Islet precursor cell (in vitro differentiated cells): ENCODE data around the gene GDF15.
"Not testable (repeated sequence)": the region's sequence is repeated elsewhere in the genome, so short reads cannot be mapped to it uniquely, and the experiment has no call there.

Source experiments
- DNase-seq: peaks from one replicate; pipeline ENCODE4 v3.0.0-alpha.2; 2018

GDF15 gene

DNA sequence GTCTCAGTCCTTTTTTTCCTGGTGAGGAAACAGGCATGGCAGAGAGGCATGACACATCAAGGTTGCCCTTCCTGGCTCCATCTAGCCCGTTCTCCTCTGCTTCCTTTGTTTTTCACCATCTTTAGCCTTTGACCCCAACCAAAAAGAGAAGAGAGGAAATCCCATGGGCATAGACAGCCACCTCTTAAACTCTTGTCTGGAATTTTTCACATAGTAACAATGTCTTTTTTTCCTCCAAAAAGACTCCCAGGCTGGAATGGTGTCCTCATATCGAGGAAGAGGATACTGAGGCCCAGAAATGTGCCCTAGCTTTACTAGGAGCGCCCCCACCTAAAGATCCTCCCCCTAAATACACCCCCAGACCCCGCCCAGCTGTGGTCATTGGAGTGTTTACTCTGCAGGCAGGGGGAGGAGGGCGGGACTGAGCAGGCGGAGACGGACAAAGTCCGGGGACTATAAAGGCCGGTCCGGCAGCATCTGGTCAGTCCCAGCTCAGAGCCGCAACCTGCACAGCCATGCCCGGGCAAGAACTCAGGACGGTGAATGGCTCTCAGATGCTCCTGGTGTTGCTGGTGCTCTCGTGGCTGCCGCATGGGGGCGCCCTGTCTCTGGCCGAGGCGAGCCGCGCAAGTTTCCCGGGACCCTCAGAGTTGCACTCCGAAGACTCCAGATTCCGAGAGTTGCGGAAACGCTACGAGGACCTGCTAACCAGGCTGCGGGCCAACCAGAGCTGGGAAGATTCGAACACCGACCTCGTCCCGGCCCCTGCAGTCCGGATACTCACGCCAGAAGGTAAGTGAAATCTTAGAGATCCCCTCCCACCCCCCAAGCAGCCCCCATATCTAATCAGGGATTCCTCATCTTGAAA, at the start of gene GDF15:
Gene GDF15, plus strand, starts transcription at position 484 of the 868 bp plus-strand sequence. Its CDS starts 32 bp downstream, at position 516.
- peak; percentile 90 for DNase-seq

GRCh38 chr19:18338541-18338940, 47.4 kb upstream of the GDF15 start:
- DNase-seq: no peak

- peak; percentile 64 for DNase-seq
Measured at GRCh38 chr19:18339723-18340122, 46.2 kb upstream of the GDF15 start.

DNA sequence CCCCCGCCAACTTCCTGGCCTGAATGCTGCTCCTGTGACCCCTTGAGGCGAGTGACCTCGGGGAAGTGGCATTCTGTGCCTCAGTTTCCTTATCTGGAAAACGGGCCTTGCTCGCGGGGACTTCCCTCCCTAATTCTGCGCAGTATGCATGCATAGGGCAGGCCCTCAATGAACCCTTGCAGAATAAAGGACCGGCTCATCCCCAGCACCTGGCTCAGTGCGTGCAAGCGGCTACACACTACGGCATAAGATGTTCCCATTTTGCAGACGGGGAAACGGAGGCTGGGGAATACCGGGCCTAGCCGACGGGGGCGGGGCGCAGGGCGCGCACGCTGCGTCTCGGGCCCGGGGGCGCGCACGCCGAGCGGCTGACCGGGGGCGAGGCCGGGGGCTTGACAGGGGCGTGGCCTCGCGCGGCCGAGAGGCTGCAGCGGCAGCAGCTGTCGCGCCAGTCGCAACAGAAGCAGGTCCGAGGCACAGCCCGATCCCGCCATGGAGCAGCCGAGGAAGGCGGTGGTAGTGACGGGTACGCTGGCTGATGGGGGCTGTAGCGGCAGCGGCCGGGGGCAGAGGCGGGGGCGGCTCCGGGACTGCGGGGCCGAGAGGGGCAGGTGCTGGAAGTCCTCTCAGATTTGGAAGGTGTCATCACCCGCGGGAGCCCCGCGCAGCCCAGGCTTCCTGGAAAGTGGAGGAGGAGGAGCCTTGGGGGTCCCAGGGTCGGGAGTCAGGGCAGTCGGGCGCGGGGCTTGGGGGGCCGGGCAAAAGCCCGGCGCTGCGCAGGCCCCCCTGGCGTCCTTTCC, 45.6 kb upstream of the GDF15 start, which contains the start of gene PGPEP1:
Gene PGPEP1, plus strand, starts transcription at position 409 of the 800 bp plus-strand sequence. Its CDS starts 84 bp downstream, at position 493.
- DNase-seq: peak; percentile 78

- DNase-seq: no peak
Measured at GRCh38 chr19:18340990-18341868, 44.7 kb upstream of the GDF15 start.

DNA sequence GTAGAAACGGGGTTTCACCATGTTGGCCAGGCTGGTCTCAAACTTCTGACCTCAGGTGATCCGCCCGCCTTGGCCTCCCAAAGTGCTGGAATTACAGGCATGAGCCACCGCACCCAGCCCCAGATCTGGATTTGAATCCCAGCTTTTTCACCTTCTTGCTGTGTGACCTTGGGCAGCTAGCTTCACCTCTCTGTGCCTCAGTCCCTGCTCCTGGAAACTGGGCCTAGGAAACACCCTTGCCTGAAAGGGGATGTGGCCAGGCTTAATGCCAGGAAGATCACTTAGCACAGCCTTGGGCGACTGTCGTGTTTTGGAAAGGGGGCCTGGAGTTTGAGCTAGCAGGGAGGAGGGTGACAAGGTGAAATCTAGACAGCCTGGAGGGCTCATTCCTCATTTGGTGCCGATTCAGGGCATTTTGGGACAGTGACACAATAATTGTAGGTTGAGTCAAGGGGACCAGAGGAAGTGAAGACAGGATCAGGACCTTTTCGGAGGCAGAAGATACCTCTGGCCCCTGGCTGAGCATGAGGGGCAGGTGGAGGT, 43.8 kb upstream of the GDF15 start:
- DNase-seq: no peak

DNA sequence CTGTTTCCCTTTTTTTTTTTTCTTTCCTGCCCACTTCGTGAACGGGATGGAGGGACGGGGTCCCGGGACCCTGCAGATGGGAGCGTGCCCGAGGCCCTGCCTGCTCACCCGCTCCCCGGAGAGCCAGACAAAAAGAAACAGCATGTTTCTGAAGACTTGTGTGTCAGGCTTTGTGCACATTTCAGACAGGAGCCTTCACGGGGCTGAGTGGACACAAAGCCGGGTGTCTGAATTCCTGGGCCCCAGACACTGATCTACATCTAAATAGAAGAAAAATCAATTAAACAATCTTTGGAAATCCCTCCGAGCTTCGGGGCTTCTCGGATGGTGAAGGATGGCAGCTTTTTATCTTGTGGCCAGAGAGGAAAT, 41.4 kb upstream of the GDF15 start:
- DNase-seq: no peak

DNA sequence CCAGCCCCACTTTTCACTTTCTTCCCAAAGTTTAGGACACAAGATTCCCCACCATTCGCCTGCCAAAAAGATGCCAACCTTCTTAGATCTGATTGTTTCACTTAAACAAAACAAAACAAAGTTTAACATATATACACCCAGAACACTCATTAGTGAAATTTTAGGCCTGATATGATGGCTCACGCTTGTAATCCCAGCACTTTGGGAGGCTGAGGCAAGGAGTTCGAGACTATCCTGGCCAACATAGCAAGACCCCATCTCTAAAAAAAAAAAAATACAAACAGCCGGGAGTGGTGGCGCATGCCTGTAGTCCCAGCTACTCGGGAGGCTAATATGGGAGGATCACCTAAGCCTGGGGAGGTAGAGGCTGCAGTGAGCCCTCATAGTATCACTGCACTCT, 40.7 kb upstream of the GDF15 start:
- no peak for DNase-seq

GRCh38 chr19:18346091-18346490, 39.9 kb upstream of the GDF15 start:
- peak; percentile 69 for DNase-seq

GRCh38 chr19:18348171-18348570, 37.8 kb upstream of the GDF15 start:
- DNase-seq: no peak

- DNase-seq: not testable (repeated sequence)
Measured at GRCh38 chr19:18348818-18349339, 37.1 kb upstream of the GDF15 start.

DNA sequence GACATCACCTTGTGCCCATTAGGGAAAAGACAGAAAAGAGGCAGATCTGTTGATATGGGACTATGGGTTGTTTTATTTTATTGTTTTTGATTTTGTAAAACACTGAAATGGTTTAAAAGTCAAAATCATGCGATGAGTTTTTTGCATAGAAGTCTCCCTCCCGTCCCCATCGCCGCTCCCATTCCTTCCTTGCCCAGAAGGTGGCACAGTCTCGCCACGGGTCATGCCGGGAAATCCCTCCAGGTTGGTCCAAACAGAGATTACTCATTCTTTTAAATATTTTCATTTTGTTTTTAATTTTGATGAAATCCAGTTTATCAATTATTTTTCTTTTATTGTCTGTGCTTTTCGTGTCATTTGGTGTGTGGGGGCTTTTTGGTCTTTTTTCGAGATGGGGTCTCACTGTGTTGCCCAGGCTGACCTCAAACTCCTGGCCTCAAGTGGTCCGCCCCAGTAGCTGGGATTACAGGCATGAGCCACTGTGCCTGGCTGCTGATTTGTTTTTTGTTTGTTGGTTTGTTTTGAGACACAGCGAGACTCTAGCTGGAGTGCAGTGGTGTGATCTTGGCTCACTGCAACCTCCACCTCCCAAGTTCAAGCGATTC, 36.3 kb upstream of the GDF15 start:
- peak; percentile 72 for DNase-seq

DNA sequence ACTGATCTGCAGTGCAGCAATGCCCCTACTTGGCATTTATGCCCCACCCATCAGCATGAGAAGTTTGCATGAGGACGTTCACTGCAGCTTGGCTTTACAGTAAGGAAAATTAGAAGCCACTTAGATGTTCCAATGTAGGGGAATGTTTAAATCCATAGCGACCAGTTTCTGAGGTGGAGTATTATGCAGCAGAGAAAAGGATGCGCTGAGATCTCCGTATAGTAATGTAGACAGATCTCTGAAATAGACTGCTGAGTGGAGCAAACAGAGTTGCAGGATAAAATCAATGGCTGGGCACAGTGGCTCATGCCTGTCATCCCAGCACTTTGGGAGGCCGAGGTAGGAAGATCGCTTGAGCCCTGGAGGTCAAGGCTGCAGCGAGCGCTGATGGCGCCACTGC, 35.5 kb upstream of the GDF15 start:
- no peak for DNase-seq

GRCh38 chr19:18351544-18351943, 34.4 kb upstream of the GDF15 start:
- DNase-seq: no peak

GRCh38 chr19:18353378-18354005, 32.5 kb upstream of the GDF15 start:
- no peak for DNase-seq

DNA sequence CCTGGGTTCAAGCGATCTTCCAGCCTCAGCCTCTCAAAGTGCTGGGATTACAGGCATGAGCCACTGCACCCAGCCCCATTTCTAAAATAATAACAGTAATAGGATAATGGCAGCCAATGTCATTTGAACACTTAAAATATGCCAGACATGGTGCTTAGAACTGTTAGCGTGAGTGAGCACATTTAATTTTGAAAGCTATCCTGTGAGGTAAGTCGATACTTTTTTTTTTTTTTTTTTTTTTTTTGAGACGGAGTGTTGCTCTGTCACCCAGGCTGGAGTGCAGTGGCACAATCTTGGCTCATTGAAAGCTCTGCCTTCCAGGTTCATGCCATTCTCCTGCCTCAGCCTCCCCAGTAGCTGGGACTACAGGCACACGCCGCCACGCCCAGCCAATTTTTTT, 31.2 kb upstream of the GDF15 start:
- DNase-seq: not testable (repeated sequence)

DNA sequence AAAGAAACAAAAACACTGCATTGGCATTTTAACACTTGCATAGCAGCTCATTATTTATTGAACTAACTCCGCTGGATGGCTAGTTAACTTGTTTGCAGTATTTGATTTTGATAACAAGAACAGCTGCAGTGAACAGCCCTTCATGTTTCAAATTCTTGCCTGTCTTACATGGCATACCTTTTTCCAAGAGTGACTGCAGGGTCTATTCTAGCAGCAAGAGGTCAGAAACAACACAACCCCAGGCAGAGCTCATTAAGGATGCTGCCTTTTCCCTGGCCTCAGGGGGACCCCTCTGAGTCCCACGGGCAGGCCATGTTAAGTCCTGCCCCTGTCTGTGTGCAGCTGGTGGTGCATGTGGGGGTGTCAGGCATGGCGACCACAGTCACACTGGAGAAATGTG, 28.9 kb upstream of the GDF15 start:
- no peak for DNase-seq

- DNase-seq: no peak
Measured at GRCh38 chr19:18361646-18362045, 24.3 kb upstream of the GDF15 start.

DNA sequence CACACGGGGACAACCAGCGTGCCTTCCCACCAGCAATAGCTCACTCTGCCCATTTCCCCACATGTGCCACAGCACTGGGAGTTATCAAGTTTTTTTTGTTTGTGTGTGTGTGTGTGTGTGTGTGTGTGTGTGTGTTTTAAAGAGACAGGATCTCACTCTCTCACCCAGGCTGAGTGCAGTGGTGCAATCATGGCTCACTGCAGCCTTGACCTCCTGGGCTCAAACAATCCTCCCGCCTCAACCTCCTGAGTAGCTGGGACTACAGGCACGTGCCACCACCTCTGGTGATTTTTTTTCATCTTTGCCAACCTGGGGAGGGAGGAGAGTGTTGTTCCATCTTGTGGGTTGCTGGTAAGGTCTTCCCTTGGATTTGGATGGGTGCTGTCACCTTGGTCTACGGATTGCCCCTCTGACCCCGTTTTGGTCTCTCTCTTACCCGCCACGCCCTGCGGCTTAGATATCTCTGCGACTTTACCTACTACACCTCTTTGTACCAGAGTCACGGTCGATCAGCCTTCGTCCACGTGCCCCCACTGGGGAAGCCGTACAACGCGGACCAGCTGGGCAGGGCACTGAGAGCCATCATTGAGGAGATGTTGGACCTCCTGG, 22.9 kb upstream of the GDF15 start:
- DNase-seq: no peak

- no peak for DNase-seq
Measured at GRCh38 chr19:18363787-18364186, 22.2 kb upstream of the GDF15 start.

DNA sequence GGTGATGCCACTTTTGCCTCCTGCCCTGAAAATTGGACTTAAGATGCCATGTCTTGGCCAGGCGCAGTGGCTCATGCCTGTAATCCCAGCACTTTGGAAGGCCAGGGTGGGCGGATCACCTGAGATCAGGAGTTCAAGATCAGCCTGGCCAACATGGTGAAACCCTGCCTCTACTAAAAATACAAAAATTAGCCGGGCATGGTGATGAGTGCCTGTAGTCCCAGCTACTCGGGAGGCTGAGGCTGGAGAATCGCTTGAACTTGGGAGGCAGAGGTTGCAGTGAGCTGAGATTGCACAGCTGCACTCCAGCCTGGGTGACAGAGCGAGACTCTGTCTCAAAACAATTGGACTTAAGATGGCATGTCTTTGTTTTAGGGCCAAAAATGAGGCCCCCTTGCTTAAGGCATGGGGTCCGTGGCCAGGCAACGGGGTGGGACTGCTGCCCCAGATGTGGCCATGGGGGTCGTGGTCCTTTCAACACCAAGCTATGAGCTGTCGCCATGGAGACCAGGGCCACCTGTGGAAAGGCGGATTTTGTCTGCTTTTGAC, 21.6 kb upstream of the GDF15 start:
- DNase-seq: not testable (repeated sequence)
